ENCODE measurements around the gene RASGRF1. TPM values are rescaled to one million over a fixed set of nuclear protein-coding genes. Genes with fewer than 3 reads are reported as not detected.

RASGRF1 gene
- total RNA-seq, 2 experiments from 2014 or later: 3.0 to 4.5 TPM

DNA sequence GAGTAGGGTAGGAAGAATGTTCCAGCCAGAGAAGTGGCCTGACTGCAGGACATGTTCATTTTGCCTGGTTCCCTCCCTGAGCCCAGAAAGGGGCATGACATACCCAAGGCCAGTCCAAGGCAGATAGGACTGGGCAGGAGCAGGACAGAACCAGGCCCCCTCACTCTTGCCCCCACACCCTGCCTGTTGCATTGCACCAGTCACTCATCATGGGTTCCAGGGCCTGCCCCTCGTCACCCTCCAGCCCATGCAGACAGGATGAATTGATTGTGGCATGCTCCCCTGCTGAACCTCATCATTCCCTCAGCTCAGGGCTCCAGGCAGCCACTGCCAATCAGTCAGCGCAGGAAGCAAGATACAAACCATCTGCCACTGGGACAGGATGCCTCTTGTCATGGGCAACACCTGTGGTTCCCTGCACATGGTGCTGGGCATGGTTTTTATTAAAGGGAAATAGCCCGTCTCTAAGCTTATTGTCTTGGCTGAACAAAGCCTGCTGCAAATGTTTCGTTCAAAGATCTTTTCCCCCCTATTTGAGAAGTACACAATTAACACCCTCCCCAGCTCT lies 48.9 kb downstream of the RASGRF1 start:
- Histone ChIP-seq H4K20me1 (ENCODE audit: insufficient read depth, low read length) (no peaks in the 10 kb centered on the region), H3K36me3 (ENCODE audit: insufficient read depth, low read length) (no peaks in the 10 kb centered on the region), H3K4me2 (ENCODE audit: low read length) (no peak overlapping the region), H3K4me3 (ENCODE audit: low read depth, low read length, poor library complexity, severe bottlenecking) (no peak overlapping the region), H3K4me1 (ENCODE audit: insufficient read depth, low read length, poor library complexity, severe bottlenecking) (no peaks in the 10 kb centered on the region), H3K9me2 (ENCODE audit: insufficient read depth, low read length) (no peaks in the 10 kb centered on the region), H3K79me2 (ENCODE audit: insufficient read depth, low read depth, low read length) (no peaks in the 10 kb centered on the region), H3K9me3 (ENCODE audit: low read length) (0 out of 2 replicates have a peak, but pooled peaks cover 5% of the 10 kb centered on the region), H3K27ac (ENCODE audit: low read depth, low read length, poor library complexity, severe bottlenecking) (no peak overlapping the region), H2AFZ (ENCODE audit: low read length) (no peak overlapping the region)
- no TSS peak for BruUV-seq (replicated peaks)
- intact Hi-C loops (cut with micrococcal nuclease; ENCODE audit: unreplicated experiment): no loop called here
- no peak for DNase-seq (ENCODE audit: low spot score)
- TF ChIP-seq, protein P1, sequence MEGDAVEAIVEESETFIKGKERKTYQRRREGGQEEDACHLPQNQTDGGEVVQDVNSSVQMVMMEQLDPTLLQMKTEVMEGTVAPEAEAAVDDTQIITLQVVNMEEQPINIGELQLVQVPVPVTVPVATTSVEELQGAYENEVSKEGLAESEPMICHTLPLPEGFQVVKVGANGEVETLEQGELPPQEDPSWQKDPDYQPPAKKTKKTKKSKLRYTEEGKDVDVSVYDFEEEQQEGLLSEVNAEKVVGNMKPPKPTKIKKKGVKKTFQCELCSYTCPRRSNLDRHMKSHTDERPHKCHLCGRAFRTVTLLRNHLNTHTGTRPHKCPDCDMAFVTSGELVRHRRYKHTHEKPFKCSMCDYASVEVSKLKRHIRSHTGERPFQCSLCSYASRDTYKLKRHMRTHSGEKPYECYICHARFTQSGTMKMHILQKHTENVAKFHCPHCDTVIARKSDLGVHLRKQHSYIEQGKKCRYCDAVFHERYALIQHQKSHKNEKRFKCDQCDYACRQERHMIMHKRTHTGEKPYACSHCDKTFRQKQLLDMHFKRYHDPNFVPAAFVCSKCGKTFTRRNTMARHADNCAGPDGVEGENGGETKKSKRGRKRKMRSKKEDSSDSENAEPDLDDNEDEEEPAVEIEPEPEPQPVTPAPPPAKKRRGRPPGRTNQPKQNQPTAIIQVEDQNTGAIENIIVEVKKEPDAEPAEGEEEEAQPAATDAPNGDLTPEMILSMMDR (conservative IDR thresholded peaks at IDR 0.05; ENCODE audit: low read length): no peak
- no peak for TF ChIP-seq EZH2phosphoT487 (IDR thresholded peaks at IDR 0.05; ENCODE audit: borderline replicate concordance, low read depth, low read length)
- ChIA-PET POLR2A (no interaction called here), CTCF (ENCODE audit: unreplicated experiment) (no interaction called here)

DNA sequence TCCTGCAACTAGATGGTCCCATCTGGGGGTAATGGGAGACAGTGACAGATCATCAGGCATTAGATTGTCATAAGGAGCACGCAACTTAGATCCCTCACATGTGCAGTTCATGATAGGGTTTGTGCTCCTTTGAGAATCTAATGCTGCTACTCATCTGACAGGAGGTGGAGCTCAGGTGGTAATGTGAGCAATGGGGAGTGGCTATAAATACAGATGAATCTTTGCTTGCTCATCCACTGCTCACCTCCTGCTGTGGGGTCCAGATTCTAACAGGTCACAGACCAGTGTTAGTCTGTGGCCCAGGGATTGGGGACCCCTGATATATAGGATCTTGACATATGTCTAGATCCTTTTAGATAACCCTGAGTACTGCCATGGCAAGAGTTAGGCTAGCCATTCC lies 52.7 kb downstream of the RASGRF1 start:
- Histone ChIP-seq H4K20me1 (ENCODE audit: insufficient read depth, low read length) (no peaks in the 10 kb centered on the region), H3K4me1 (ENCODE audit: insufficient read depth, low read length, poor library complexity, severe bottlenecking) (no peaks in the 10 kb centered on the region), H3K9me3 (ENCODE audit: low read length) (0 out of 2 replicates have a peak, but pooled peaks cover 4% of the 10 kb centered on the region), H3K9me2 (ENCODE audit: insufficient read depth, low read length) (no peaks in the 10 kb centered on the region), H3K79me2 (ENCODE audit: insufficient read depth, low read depth, low read length) (no peaks in the 10 kb centered on the region), H2AFZ (ENCODE audit: low read length) (no peak overlapping the region), H3K4me3 (ENCODE audit: low read depth, low read length, poor library complexity, severe bottlenecking) (no peak overlapping the region), H3K4me2 (ENCODE audit: low read length) (no peak overlapping the region), H3K36me3 (ENCODE audit: insufficient read depth, low read length) (no peaks in the 10 kb centered on the region), H3K27ac (ENCODE audit: low read depth, low read length, poor library complexity, severe bottlenecking) (no peak overlapping the region)
- BruUV-seq (replicated peaks): no TSS peak
- ChIA-PET CTCF (ENCODE audit: unreplicated experiment) (no interaction called here), POLR2A (no interaction called here)
- intact Hi-C loops (cut with micrococcal nuclease; ENCODE audit: unreplicated experiment): no loop called here
- DNase-seq (ENCODE audit: low spot score): no peak
- TF ChIP-seq, protein P1 (conservative IDR thresholded peaks at IDR 0.05; ENCODE audit: low read length): no peak
- no peak for TF ChIP-seq EZH2phosphoT487 (IDR thresholded peaks at IDR 0.05; ENCODE audit: borderline replicate concordance, low read depth, low read length)

DNA sequence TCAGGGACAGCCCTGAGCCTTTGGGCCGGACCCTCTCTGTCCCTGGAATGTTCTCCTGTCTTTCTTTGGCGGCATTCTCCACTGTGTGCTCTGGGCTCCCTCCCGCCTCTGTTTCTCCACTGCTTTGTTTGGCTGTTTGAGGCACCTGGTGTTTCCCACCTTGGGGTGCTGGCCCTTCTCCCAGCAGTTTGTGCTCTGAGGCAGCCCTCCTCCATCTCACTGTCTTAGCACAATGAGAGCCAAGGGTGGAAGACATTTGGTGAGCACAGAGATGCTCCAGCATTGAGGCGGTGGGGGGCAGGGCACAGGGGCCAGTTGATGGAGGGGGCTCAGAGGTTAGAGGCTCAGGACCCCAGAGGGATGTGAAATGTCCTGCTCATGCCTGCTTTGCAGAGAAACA lies 54.3 kb downstream of the RASGRF1 start:
- no peaks in the 10 kb centered on the region for H3K9me3 ChIP-seq (ENCODE audit: low read length)
- no peak overlapping the region for H3K27ac ChIP-seq (ENCODE audit: low read depth, low read length, poor library complexity, severe bottlenecking)
- ChIA-PET POLR2A (no interaction called here), CTCF (ENCODE audit: unreplicated experiment) (no interaction called here)
- H3K36me3 ChIP-seq (ENCODE audit: insufficient read depth, low read length): no peaks in the 10 kb centered on the region
- H3K4me2 ChIP-seq (ENCODE audit: low read length): no peak overlapping the region
- intact Hi-C loops (cut with micrococcal nuclease; ENCODE audit: unreplicated experiment): no loop called here
- H3K4me3 ChIP-seq (ENCODE audit: low read depth, low read length, poor library complexity, severe bottlenecking): no peak overlapping the region
- no peaks in the 10 kb centered on the region for H3K79me2 ChIP-seq (ENCODE audit: insufficient read depth, low read depth, low read length)
- no peaks in the 10 kb centered on the region for H3K9me2 ChIP-seq (ENCODE audit: insufficient read depth, low read length)
- no peak for DNase-seq (ENCODE audit: low spot score)
- no peaks in the 10 kb centered on the region for H4K20me1 ChIP-seq (ENCODE audit: insufficient read depth, low read length)
- no TSS peak for BruUV-seq (replicated peaks)
- no peak for TF ChIP-seq EZH2phosphoT487 (IDR thresholded peaks at IDR 0.05; ENCODE audit: borderline replicate concordance, low read depth, low read length)
- TF ChIP-seq, protein P1 (conservative IDR thresholded peaks at IDR 0.05; ENCODE audit: low read length): no peak
- H3K4me1 ChIP-seq (ENCODE audit: insufficient read depth, low read length, poor library complexity, severe bottlenecking): no peaks in the 10 kb centered on the region
- no peak overlapping the region for H2AFZ ChIP-seq (ENCODE audit: low read length)

Data from OCI-LY7 (cell line).